PFSK-1 (cell line): ENCODE results near the gene APOD.

ENCODE experiments used
- POLR2AphosphoS5 ChIP-seq: IDR thresholded peaks from 2 replicates; pipeline ENCODE4 v1.6.1; 2012; ENCODE audit warnings: low read depth, mild to moderate bottlenecking, control low read depth, low read length, moderate library complexity
- REST ChIP-seq, 2 experiments: IDR thresholded peaks; 2 replicates each; pipeline versions ENCODE4 v1.6.1 to v1.8.0; 2011 to 2012; ENCODE audit warnings: low read depth in 2 of 2, low read length in 2 of 2, control low read depth in 1 of 2, inconsistent platforms in 1 of 2, mild to moderate bottlenecking in 1 of 2, moderate library complexity in 1 of 2; ENCODE audit not compliant: insufficient read depth in 1 of 2

- no peak for TF ChIP-seq POLR2AphosphoS5
- TF ChIP-seq REST (IDR thresholded peaks at IDR 0.05; ENCODE audit: insufficient read depth in 1 of 2, low read depth in 2 of 2, low read length in 2 of 2) = no peak
Observed at GRCh38 chr3:195540511-195540910, 43.2 kb downstream of the APOD start.
